Measurements from ENCODE around the gene ARHGAP21.
"Not testable (repeated sequence)": the region's sequence is repeated elsewhere in the genome, so short reads cannot be mapped to it uniquely, and the experiment has no call there.

ARHGAP21 gene

GRCh38 chr10:24639124-24639523 is 84.6 kb downstream of the ARHGAP21 start:
- no peak for DNase-seq (ENCODE audit: low read depth)
- H3K4me3 ChIP-seq (ENCODE audit: low read length): no peak overlapping the region
- no peak for TF ChIP-seq CTCF (conservative IDR thresholded peaks at IDR 0.05; ENCODE audit: low read depth, low read length)

- no peak for DNase-seq (ENCODE audit: low read depth)
- no peak overlapping the region for H3K4me3 ChIP-seq (ENCODE audit: low read length)
- TF ChIP-seq CTCF (conservative IDR thresholded peaks at IDR 0.05; ENCODE audit: low read depth, low read length): no peak
Measured at GRCh38 chr10:24625778-24626177, 97.9 kb downstream of the ARHGAP21 start.

GRCh38 chr10:24623383-24623782 is 100.3 kb downstream of the ARHGAP21 start:
- TF ChIP-seq CTCF (conservative IDR thresholded peaks at IDR 0.05; ENCODE audit: low read depth, low read length): no peak
- H3K4me3 ChIP-seq (ENCODE audit: low read length): no peak overlapping the region
- DNase-seq (ENCODE audit: low read depth): no peak

- TF ChIP-seq CTCF (conservative IDR thresholded peaks at IDR 0.05; ENCODE audit: low read depth, low read length): no peak
- DNase-seq (ENCODE audit: low read depth): no peak
- no peak overlapping the region for H3K4me3 ChIP-seq (ENCODE audit: low read length)
Measured at GRCh38 chr10:24622781-24623301, 100.8 kb downstream of the ARHGAP21 start.

GRCh38 chr10:24621035-24621795 is 102.5 kb downstream of the ARHGAP21 start:
- DNase-seq (ENCODE audit: low read depth); H3K4me3 ChIP-seq (ENCODE audit: low read length): not testable (repeated sequence)

GRCh38 chr10:24619994-24620310 is 103.7 kb downstream of the ARHGAP21 start:
- H3K4me3 ChIP-seq (ENCODE audit: low read length); DNase-seq (ENCODE audit: low read depth): not testable (repeated sequence)

DNA sequence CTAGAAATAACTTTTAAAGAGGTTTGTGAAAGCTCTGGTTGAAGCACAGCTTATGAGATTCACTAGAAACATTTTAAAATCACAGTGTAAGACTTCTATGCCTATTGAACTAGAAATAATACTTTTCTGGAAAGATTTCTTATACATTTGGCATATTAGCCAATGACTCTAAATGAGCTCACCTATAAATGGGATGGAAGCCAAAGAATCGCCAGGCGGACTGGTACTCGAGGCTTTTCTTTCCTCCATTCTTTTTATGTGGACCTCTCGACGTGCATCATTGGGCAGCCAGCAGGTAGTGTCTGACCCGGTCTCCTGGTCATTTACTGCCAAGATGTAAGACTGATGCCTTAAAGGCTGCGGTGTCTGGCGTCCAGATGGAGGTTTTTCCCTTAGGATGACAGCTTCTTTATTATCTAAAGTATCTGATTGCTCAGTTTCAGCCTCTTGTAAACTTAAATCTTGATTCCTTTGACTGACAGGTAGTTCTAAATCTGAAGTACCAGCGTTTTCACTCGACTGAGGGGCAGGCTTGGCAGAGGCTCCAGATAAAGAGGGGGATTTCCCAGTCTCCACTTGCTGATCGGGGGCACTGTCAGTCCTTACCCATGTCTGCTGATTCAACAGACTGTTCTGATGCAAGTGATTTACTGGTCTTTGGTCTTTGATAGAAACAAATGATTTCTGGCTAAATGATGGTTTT is 104.2 kb downstream of the ARHGAP21 start:
- H3K4me3 ChIP-seq (ENCODE audit: low read length); DNase-seq (ENCODE audit: low read depth): not testable (repeated sequence)

GRCh38 chr10:24618401-24618800 is 105.3 kb downstream of the ARHGAP21 start:
- no peak for DNase-seq (ENCODE audit: low read depth)
- TF ChIP-seq CTCF (conservative IDR thresholded peaks at IDR 0.05; ENCODE audit: low read depth, low read length): no peak
- no peak overlapping the region for H3K4me3 ChIP-seq (ENCODE audit: low read length)
